PC-9 (cell line): ENCODE data around the gene CIZ1. TPM values are rescaled to one million over a fixed set of nuclear protein-coding genes. Genes with fewer than 3 reads are reported as not detected.

Experiments used
- BruUV-seq: library from RNA; stranded (reverse); fragments of 400-500 nt; replicated peaks from 2 replicates; lab custom pipeline; 2021; lab: Mats Ljungman, UMichigan
- CTCF ChIA-PET: fragments of 300-600 bp; sonication (Branson Sonifier 250); formaldehyde crosslinking; loops from one replicate; lab custom pipeline; 2022; ENCODE audit warnings: antibody characterized with exemption; lab: Charles Lee
- POLR2A ChIA-PET: fragments of 300-600 bp; sonication (Branson Sonifier 250); formaldehyde crosslinking; loops from one replicate; lab custom pipeline; 2022; ENCODE audit warnings: antibody characterized with exemption; ENCODE audit not compliant: unreplicated experiment; lab: Charles Lee
- DNase-seq, 2 experiments: peaks; one replicate each; pipeline versions ENCODE4 v3.0.0 to v3.0.0-alpha.2; 2015 to 2022; ENCODE audit warnings: mixed read lengths in 1 of 2
- H2AFZ ChIP-seq: fragments of 200-600 bp; sonication (generic); 2 replicates; pipeline ENCODE4 v1.8.1; 2017; ENCODE audit warnings: antibody characterized with exemption
- H3F3A ChIP-seq: fragments of 200-600 bp; sonication (generic); 2 replicates; pipeline ENCODE4 v1.8.1; 2017; ENCODE audit warnings: antibody characterized with exemption, mild to moderate bottlenecking, low read depth; ENCODE audit not compliant: insufficient read depth
- H3K27ac ChIP-seq: fragments of 200-600 bp; sonication (generic); 2 replicates; pipeline ENCODE4 v1.6.1; 2016; ENCODE audit warnings: mixed run types
- H3K27me3 ChIP-seq: fragments of 200-600 bp; sonication (generic); 2 replicates; pipeline ENCODE4 v1.6.1; 2016; ENCODE audit warnings: low read depth, mixed run types; ENCODE audit not compliant: insufficient read depth
- H3K36me3 ChIP-seq: fragments of 200-600 bp; sonication (generic); 2 replicates; pipeline ENCODE4 v1.6.1; 2016; ENCODE audit warnings: low read depth, mixed run types
- H3K4me1 ChIP-seq: fragments of 200-600 bp; sonication (generic); replicated peaks from 2 replicates; pipeline ENCODE4 v1.6.1; 2016; ENCODE audit warnings: mixed run types; ENCODE audit not compliant: insufficient read depth
- H3K4me2 ChIP-seq: fragments of 200-600 bp; sonication (generic); 2 replicates; pipeline ENCODE4 v1.6.1; 2017; ENCODE audit warnings: mixed run types
- H3K4me3 ChIP-seq: fragments of 200-600 bp; sonication (generic); 2 replicates; pipeline ENCODE4 v1.6.1; 2016; ENCODE audit warnings: mixed run types
- H3K79me2 ChIP-seq: fragments of 200-600 bp; sonication (generic); 2 replicates; pipeline ENCODE4 v1.6.1; 2017; ENCODE audit warnings: low read depth, mixed run types
- H3K9me2 ChIP-seq: fragments of 200-600 bp; sonication (generic); 2 replicates; pipeline ENCODE4 v1.8.1; 2017; ENCODE audit warnings: mild to moderate bottlenecking; ENCODE audit not compliant: insufficient read depth
- H3K9me3 ChIP-seq: fragments of 200-600 bp; sonication (generic); 2 replicates; pipeline ENCODE4 v1.8.1; 2016; ENCODE audit warnings: low read depth; ENCODE audit not compliant: insufficient read depth
- H4K20me1 ChIP-seq: fragments of 200-600 bp; sonication (generic); 2 replicates; pipeline ENCODE4 v1.8.1; 2017; ENCODE audit not compliant: insufficient read depth
- CTCF ChIP-seq: fragments of 200-600 bp; sonication (generic); conservative IDR thresholded peaks from 2 replicates; pipeline ENCODE4 v1.6.1; 2017; ENCODE audit warnings: mixed run types, antibody characterized with exemption, mild to moderate bottlenecking, moderate library complexity
- EZH2 ChIP-seq: fragments of 200-600 bp; sonication (generic); IDR thresholded peaks from 2 replicates; pipeline ENCODE4 v1.8.0; 2017; ENCODE audit warnings: antibody characterized with exemption, low read depth
- intact Hi-C: fragments of 100-400 bp; cut with micrococcal nuclease; formaldehyde crosslinking; loops from one replicate; pipeline ENCODE4 v1.10.0; 2022; ENCODE audit not compliant: unreplicated experiment
- total RNA-seq: library from RNA; stranded (reverse); gene quantifications from 2 replicates; pipeline ENCODE4 v1.2.3, GENCODE V29; 2021

The CIZ1 gene
- total RNA-seq, 1 experiment from 2014 or later = 213 TPM

GRCh38 chr9:128162215-128163026 is 29.0 kb downstream of the CIZ1 start:
- TF ChIP-seq EZH2 = no peak
- no peak for TF ChIP-seq CTCF
- no peaks in the 10 kb centered on the region; the same call in 1 of the 2 replicates for H4K20me1 ChIP-seq
- no peaks in the 10 kb centered on the region for H3K27me3 ChIP-seq
- H3K4me3 ChIP-seq = no peak overlapping the region
- intact Hi-C loops = no loop called here
- H3K27ac ChIP-seq = no peak overlapping the region
- ChIA-PET CTCF (no interaction called here), POLR2A (interaction anchor here (0.6 kb wide), 1 partner anchor 1600 kb away, joined by 4 read pairs; no protein-coding TSS in a partner anchor)
- H3K9me3 ChIP-seq = no peaks in the 10 kb centered on the region
- DNase-seq = peak in 1 of 2 experiments; percentile 31
- no peaks in the 10 kb centered on the region for H3K36me3 ChIP-seq
- H3K79me2 ChIP-seq = 0 out of 2 replicates have a peak, but pooled peaks cover 5% of the 10 kb centered on the region
- H3K4me1 ChIP-seq = 0 out of 2 replicates have a peak, but pooled peaks cover 9% of the 10 kb centered on the region
- H3F3A ChIP-seq = peaks cover 5% of the 10 kb centered on the region; the same call in 1 of the 2 replicates
- BruUV-seq = no TSS peak
- H3K4me2 ChIP-seq = no peak overlapping the region
- no peaks in the 10 kb centered on the region for H3K9me2 ChIP-seq
- no peak overlapping the region for H2AFZ ChIP-seq

GRCh38 chr9:128161215-128161902 is 30.0 kb downstream of the CIZ1 start:
- peak overlapping the region; percentile 84 for H3K4me2 ChIP-seq
- no peaks in the 10 kb centered on the region for H3K27me3 ChIP-seq
- no peaks in the 10 kb centered on the region for H3K9me2 ChIP-seq
- TF ChIP-seq EZH2 = no peak
- no peak for TF ChIP-seq CTCF
- H3K27ac ChIP-seq = no peak overlapping the region
- peaks cover 5% of the 10 kb centered on the region; the same call in 1 of the 2 replicates for H3F3A ChIP-seq
- intact Hi-C loops = loop anchor here (2.0 kb wide), 1 partner anchor 15 kb away; no protein-coding TSS in a partner anchor
- 0 out of 2 replicates have a peak, but pooled peaks cover 5% of the 10 kb centered on the region for H3K79me2 ChIP-seq
- POLR2A ChIA-PET = interaction anchor here (0.6 kb wide), 1 partner anchor 1601 kb away, joined by 4 read pairs; no protein-coding TSS in a partner anchor
- H4K20me1 ChIP-seq = no peaks in the 10 kb centered on the region; the same call in 1 of the 2 replicates
- H3K4me3 ChIP-seq = peak overlapping the region; percentile 90
- CTCF ChIA-PET = no interaction called here
- H2AFZ ChIP-seq = no peak overlapping the region
- no peaks in the 10 kb centered on the region for H3K9me3 ChIP-seq
- DNase-seq = no peak
- H3K36me3 ChIP-seq = no peaks in the 10 kb centered on the region
- 0 out of 2 replicates have a peak, but pooled peaks cover 9% of the 10 kb centered on the region for H3K4me1 ChIP-seq
- BruUV-seq = no TSS peak

DNA sequence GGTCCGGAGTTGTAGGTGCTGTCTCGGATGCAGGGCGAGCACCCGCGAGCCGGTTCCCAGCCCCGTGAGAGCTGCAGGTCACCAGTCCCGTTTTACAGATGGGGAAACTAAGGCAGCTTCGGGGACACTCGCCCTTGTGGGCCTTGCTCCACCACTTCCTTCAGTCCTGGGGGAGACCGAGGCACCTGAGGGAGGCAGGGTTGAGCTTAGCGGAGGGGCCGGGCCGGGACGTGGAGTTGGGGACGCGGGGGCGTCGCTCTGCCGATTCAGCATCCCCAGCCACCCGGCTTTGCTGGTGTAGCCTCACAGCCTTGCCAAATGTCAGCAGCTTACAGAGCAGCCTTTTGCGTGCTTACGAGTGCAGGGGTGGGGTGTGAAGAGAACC is 30.8 kb downstream of the CIZ1 start:
- intact Hi-C loops = loop anchor here (1.0 to 2.0 kb wide), 2 partner anchors 16 to 32 kb away; no protein-coding TSS in a partner anchor
- Histone ChIP-seq H3K9me3 (no peaks in the 10 kb centered on the region), H3K79me2 (0 out of 2 replicates have a peak, but pooled peaks cover 5% of the 10 kb centered on the region), H3K9me2 (no peaks in the 10 kb centered on the region), H4K20me1 (no peaks in the 10 kb centered on the region; the same call in 1 of the 2 replicates), H3K4me3 (peak overlapping the region; percentile 90), H3K27me3 (no peaks in the 10 kb centered on the region), H3K27ac (no peak overlapping the region), H3F3A (peaks cover 13% of the 10 kb centered on the region; the same call in 1 of the 2 replicates), H3K4me1 (0 out of 2 replicates have a peak, but pooled peaks cover 9% of the 10 kb centered on the region), H3K4me2 (peak overlapping the region; percentile 84), H2AFZ (peak overlapping the region; percentile 80), H3K36me3 (no peaks in the 10 kb centered on the region)
- no peak for TF ChIP-seq CTCF
- ChIA-PET CTCF (no interaction called here), POLR2A (interaction anchor here (0.5 to 1.1 kb wide), 8 partner anchors 10 to 263 kb away, joined by 3 to 15 read pairs (median 4); no protein-coding TSS in a partner anchor)
- peak in 1 of 2 experiments; percentile 34 for DNase-seq
- BruUV-seq = TSS peak; percentile 33
